ENCODE results near the gene GPBP1.
"Not testable (repeated sequence)": the region's sequence is repeated elsewhere in the genome, so short reads cannot be mapped to it uniquely, and the experiment has no call there.

GPBP1 gene

GRCh38 chr5:57177479-57178156, 3.8 kb downstream of the GPBP1 start:
- DNase-seq: no peak

- not testable (repeated sequence) for DNase-seq
These were observed 4.4 kb downstream of the GPBP1 start for GRCh38 chr5:57178238-57178637.

GRCh38 chr5:57179262-57180200, 5.7 kb downstream of the GPBP1 start:
- no peak for DNase-seq

- DNase-seq: no peak
These were observed 7.3 kb downstream of the GPBP1 start for GRCh38 chr5:57181154-57181553.

GRCh38 chr5:57184322-57184721, 10.5 kb downstream of the GPBP1 start:
- DNase-seq: no peak

- no peak for DNase-seq
These were observed 11.5 kb downstream of the GPBP1 start for GRCh38 chr5:57185313-57185712.

- no peak for DNase-seq
These were observed 12.3 kb downstream of the GPBP1 start for GRCh38 chr5:57186194-57186593.

- DNase-seq: not testable (repeated sequence)
These were observed 14.1 kb downstream of the GPBP1 start for GRCh38 chr5:57187977-57188376.

GRCh38 chr5:57189515-57189914, 15.7 kb downstream of the GPBP1 start:
- DNase-seq: no peak

GRCh38 chr5:57190593-57190992, 16.7 kb downstream of the GPBP1 start:
- DNase-seq: no peak

GRCh38 chr5:57191163-57191562, 17.3 kb downstream of the GPBP1 start:
- DNase-seq: no peak

- DNase-seq: no peak
These were observed 18.1 kb downstream of the GPBP1 start for GRCh38 chr5:57191986-57192385.

GRCh38 chr5:57192832-57193231, 19.0 kb downstream of the GPBP1 start:
- not testable (repeated sequence) for DNase-seq

- no peak for DNase-seq
These were observed 20.0 kb downstream of the GPBP1 start for GRCh38 chr5:57193757-57194413.

GRCh38 chr5:57194653-57195052, 20.8 kb downstream of the GPBP1 start:
- DNase-seq: no peak

- DNase-seq: no peak
These were observed 21.2 kb downstream of the GPBP1 start for GRCh38 chr5:57195060-57195459.

- no peak for DNase-seq
These were observed 26.0 kb downstream of the GPBP1 start for GRCh38 chr5:57199866-57200265.

GRCh38 chr5:57202811-57203210, 29.0 kb downstream of the GPBP1 start:
- no peak for DNase-seq

GRCh38 chr5:57207007-57207653, 33.3 kb downstream of the GPBP1 start:
- DNase-seq: no peak

- no peak for DNase-seq
These were observed 33.8 kb downstream of the GPBP1 start for GRCh38 chr5:57207681-57208080.

- DNase-seq: no peak
These were observed 35.6 kb downstream of the GPBP1 start for GRCh38 chr5:57209316-57210040.

- DNase-seq: no peak
These were observed 36.8 kb downstream of the GPBP1 start for GRCh38 chr5:57210633-57211032.
